ENCODE measurements around the gene PBX2. TPM values are rescaled to one million over a fixed set of nuclear protein-coding genes. Genes with fewer than 3 reads are reported as not detected.
"Not testable (repeated sequence)": the region's sequence is repeated elsewhere in the genome, so short reads cannot be mapped to it uniquely, and the experiment has no call there.

Gene PBX2, protein sequence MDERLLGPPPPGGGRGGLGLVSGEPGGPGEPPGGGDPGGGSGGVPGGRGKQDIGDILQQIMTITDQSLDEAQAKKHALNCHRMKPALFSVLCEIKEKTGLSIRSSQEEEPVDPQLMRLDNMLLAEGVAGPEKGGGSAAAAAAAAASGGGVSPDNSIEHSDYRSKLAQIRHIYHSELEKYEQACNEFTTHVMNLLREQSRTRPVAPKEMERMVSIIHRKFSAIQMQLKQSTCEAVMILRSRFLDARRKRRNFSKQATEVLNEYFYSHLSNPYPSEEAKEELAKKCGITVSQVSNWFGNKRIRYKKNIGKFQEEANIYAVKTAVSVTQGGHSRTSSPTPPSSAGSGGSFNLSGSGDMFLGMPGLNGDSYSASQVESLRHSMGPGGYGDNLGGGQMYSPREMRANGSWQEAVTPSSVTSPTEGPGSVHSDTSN
- total RNA-seq, result 42.9 TPM
- long read RNA-seq, transcript PBX2-201 (9 exons, 3,205 nt), result major isoform, 5 of 5 reads
- long read RNA-seq, partial matches to known transcripts, result 0 of 5 reads
- long read RNA-seq, other reads (novel, unspliced or antisense), result 0 of 5 reads

- ATAC-seq (peak; percentile 84), DNase-seq (ENCODE audit: missing footprints) (peak; percentile 93)
- intact Hi-C loops (cut with DNase I), result loop anchor here (10.0 kb wide), 1 partner anchor 1015 kb away; the partner anchor contains the start of genes HSD17B8, RING1, RXRB and SLC39A7
These were observed at the start of gene PBX2 for GRCh38 chr6:32190054-32190851. Gene PBX2 (minus strand): TSS chr6:32190202. CDS start chr6:32189915, 287 bp downstream.

GRCh38 chr6:32239462-32239861, 49.5 kb upstream of the PBX2 start:
- intact Hi-C loops (cut with DNase I), result no loop called here
- ATAC-seq (no peak), DNase-seq (ENCODE audit: missing footprints) (no peak)

DNA sequence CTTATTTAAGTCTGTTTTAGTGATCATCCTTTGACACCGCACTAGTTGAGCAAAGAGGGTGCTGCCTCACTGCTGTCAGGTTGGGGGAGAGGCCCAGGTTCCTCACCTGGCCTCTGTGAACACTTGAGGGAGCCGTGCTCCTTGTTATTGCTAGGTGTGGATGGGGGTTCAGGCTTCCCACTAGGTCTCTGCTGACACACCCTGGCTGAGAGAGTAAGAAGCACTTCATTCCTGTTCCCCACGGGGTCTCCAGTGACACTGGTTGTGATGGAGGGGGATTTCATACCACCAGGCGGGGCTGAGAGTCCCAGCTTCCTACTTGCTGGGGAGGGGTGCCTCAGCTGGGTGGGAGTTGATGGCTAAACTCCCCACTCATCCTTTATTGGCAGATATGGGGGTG, 44.9 kb upstream of the PBX2 start:
- ATAC-seq (no peak), DNase-seq (ENCODE audit: missing footprints) (no peak)
- intact Hi-C loops (cut with DNase I), result no loop called here

GRCh38 chr6:32226434-32226833, 36.4 kb upstream of the PBX2 start:
- intact Hi-C loops (cut with DNase I), result no loop called here
- no peak for DNase-seq (ENCODE audit: missing footprints)
- no peak for ATAC-seq

GRCh38 chr6:32224696-32225095, 34.7 kb upstream of the PBX2 start:
- no peak for DNase-seq (ENCODE audit: missing footprints)
- intact Hi-C loops (cut with DNase I), result no loop called here
- ATAC-seq, result no peak

GRCh38 chr6:32223258-32224235, 33.5 kb upstream of the PBX2 start, which contains the start of gene NOTCH4:
Gene NOTCH4 (minus strand): TSS chr6:32224067. CDS start chr6:32223928, 139 bp downstream.
- intact Hi-C loops (cut with DNase I), result no loop called here
- ATAC-seq (peak; percentile 33), DNase-seq (ENCODE audit: missing footprints) (no peak)

DNA sequence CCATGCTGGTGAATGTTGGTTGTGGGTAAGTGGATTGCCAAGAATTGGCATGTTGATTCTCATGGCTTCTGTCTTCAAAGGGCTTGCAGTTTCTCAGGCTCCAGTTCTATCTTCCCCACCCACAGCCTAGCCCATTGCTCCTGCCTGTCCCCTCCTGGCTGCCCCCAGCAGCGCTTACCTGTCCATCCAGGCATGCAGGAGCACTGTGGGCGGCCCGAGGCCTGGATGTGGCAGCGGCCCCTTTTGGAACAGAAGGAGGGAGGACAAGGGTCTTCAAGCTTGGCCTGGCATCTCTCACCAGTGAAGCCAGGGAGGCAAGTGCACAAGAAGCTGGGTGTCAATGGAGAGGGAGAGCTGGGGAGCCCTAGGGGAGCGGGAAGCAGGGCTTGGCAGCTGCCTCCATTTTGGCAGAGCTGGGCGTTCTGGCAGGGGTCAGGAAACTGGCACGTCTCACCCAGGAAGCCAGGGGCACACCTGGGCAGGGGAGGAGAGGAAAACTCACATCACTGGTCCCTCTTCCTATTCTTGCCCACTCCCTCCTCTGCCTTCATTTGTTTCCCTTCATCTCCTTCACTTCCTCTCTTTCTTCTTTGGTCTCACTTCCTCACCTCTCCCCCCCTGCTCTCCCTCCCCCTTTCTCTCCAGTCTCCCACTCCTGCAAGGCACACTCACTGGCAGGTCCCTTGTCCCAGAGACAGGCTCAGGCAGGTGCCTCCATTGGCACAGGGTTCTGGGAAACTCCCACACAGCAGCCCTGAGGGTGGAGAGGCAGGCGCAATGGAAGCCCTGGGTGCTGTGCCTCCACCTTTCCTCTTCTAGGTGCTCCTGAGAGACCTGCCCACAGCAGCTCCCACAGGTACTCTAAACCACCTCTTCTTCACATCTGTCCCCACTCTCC, 32.6 kb upstream of the PBX2 start:
- ATAC-seq, result no peak
- intact Hi-C loops (cut with DNase I), result no loop called here
- no peak for DNase-seq (ENCODE audit: missing footprints)

DNA sequence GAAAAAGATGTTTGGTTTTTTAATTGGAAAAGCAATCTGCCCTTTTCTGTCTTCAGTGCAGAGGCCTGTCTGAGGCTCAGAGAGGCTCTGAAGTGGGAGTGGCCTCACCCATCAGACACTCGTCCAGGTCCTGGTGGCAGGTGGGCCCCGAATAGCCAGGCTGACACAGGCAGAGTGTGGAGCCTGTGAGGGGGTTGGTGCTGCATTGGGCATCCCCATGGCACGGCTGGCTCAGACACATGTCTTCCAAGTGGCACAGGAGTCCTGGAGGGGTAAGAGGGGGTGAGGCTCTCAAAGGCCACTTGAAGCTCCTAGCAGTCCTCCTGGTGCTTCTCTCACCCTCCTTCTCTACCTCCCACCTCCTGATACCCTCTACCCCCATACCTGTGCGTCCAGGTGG, 30.0 kb upstream of the PBX2 start:
- no peak for DNase-seq (ENCODE audit: missing footprints)
- intact Hi-C loops (cut with DNase I), result no loop called here
- no peak for ATAC-seq

DNA sequence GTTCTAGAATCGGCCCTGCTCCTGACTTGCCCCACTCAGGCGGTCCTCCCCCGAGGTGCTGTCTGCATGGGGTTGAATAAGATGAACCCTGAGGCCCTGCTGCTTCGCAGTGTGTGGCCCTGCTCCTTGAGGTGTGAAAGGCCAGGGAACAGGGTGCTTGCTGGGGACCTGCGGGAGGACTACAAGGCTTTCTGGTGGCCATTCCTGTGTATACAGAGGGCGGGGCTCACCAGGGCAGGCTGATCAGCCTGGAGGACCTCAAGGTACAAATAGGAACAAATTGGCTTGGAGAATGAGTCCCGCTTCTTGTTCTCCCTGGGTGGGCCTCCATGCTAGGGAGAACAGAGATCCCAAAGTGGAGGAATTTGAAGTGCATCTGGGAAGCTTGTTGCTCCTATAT, 28.2 kb upstream of the PBX2 start:
- DNase-seq (ENCODE audit: missing footprints), result no peak
- no peak for ATAC-seq
- intact Hi-C loops (cut with DNase I), result no loop called here

GRCh38 chr6:32216998-32217397, 27.0 kb upstream of the PBX2 start:
- ATAC-seq (no peak), DNase-seq (ENCODE audit: missing footprints) (no peak)
- intact Hi-C loops (cut with DNase I), result no loop called here

DNA sequence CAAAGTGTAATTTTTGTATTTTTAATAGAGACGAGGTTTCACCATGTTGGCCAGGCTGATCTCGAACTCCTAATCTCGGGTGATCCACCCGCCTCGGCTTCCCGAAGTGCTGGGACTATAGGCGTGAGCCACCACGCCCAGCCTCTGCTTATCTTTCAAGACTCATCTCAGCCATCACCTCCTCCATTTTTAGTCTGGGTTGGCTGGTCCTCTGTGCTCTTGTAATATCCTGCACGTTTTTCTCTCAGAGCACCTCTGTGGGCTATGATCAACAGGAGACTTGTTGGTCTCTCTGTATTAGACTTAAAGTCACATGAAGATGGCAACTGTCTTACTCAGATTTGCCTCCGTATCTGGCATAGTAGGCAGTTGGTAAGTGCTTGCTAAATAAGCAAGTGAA, 26.3 kb upstream of the PBX2 start:
- intact Hi-C loops (cut with DNase I), result no loop called here
- no peak for ATAC-seq

DNA sequence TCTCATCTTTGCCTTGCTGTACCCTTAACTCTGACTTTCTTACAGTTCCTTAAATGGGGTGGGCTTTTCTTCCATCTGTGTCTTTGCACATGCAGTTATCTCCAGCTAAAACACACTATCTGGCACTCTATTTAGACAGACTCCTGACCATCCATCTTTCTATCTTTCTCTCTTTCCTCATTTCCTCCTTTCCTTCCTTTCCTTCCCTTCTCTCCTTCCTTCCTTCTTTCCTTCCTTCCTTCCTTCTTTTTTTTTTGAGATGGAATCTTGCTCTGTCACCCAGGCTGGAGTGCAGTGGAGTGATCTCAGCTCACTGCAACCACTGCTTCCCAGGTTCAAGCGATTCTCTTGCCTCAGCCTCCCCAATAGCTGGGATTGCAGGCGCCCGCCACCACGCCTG, 25.6 kb upstream of the PBX2 start:
- ATAC-seq (no peak), DNase-seq (ENCODE audit: missing footprints) (no peak)
- intact Hi-C loops (cut with DNase I), result no loop called here

More for the DNA sequence above, 26.3 kb upstream of the PBX2 start:
- no peak for DNase-seq (ENCODE audit: missing footprints)

GRCh38 chr6:32214126-32214525, 24.1 kb upstream of the PBX2 start:
- no peak for DNase-seq (ENCODE audit: missing footprints)
- intact Hi-C loops (cut with DNase I), result no loop called here
- ATAC-seq, result no peak

GRCh38 chr6:32213649-32214048, 23.6 kb upstream of the PBX2 start:
- intact Hi-C loops (cut with DNase I), result no loop called here
- DNase-seq (ENCODE audit: missing footprints), result no peak
- no peak for ATAC-seq

DNA sequence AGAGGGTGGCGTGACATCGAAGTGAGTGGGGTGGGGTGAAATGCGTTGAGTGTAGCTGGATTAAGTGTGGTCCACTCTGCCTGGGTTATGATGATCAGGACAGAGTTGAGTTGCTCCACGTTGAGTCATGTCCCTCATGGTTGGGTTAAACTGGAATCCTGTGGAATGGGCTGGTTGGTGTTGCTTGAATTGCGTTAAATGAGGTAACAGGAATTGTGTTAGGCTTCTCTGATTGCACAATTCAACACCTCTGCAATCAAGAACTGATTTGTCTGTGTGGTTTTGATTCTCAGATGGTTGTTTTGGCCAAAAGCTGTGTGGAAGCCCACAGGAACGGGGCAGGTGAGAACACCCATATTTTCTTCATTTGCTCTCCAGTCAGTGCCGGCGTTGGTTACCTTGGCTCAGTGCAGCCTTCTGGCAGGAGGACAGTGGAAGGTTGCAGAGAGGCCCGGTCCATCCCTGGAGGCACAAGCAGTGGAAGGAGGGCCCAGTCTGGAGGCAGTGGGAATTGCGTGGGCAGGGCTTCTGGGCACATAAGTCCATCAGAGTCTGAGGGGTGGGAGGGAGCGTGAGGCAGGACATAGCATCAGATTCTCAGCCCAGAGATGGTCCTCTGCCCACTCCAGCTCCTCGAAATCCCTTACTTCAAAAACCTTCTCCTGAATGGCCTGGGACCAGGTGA, 22.2 kb upstream of the PBX2 start:
- DNase-seq (ENCODE audit: missing footprints), result no peak
- no peak for ATAC-seq
- intact Hi-C loops (cut with DNase I), result no loop called here

- ATAC-seq; intact Hi-C loops (cut with DNase I); DNase-seq (ENCODE audit: missing footprints): not testable (repeated sequence)
These were observed 21.4 kb upstream of the PBX2 start for GRCh38 chr6:32211432-32211831.

DNA sequence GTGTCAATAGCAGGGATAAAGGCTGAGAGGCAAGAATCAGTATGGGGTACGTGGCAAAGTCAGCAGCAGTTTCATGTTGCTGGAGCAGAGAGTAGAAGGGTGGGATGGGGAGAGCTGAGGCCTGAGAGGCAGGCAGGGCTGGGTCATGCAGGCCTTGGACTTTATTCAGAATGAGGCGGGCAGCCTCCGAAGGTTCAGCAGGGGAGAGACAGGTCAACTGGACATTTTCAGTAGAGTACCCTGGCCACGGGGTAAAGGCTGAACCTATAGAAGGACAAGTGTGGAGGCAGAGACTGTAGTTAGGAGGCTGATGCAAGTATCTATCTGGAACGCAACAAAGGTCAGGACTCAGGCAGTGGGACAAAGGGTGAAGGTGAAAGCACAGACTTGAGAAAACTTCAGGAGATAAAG, 20.2 kb upstream of the PBX2 start:
- ATAC-seq, result no peak
- intact Hi-C loops (cut with DNase I), result no loop called here
- DNase-seq (ENCODE audit: missing footprints), result no peak
